Uterus (tissue), 2 donors: ENCODE results near the gene MYOM3.

Source experiments
- CTCF ChIP-seq, 4 experiments: fragments of 200-600 bp in 2 of 4; fragments of 450-650 bp in 2 of 4; sonication (generic) in 2 of 4; IDR thresholded peaks; one replicate each; pipeline ENCODE4 v1.5.1; 2016 to 2019; ENCODE audit warnings: antibody characterized with exemption in 4 of 4, mild to moderate bottlenecking in 2 of 4, moderate library complexity in 1 of 4
- POLR2A ChIP-seq, 2 donors: fragments of 450-650 bp; IDR thresholded peaks; one replicate each; pipeline ENCODE4 v1.6.1; 2016; ENCODE audit warnings: antibody characterized with exemption in 2 of 2, mild to moderate bottlenecking in 1 of 2, moderate library complexity in 1 of 2

DNA sequence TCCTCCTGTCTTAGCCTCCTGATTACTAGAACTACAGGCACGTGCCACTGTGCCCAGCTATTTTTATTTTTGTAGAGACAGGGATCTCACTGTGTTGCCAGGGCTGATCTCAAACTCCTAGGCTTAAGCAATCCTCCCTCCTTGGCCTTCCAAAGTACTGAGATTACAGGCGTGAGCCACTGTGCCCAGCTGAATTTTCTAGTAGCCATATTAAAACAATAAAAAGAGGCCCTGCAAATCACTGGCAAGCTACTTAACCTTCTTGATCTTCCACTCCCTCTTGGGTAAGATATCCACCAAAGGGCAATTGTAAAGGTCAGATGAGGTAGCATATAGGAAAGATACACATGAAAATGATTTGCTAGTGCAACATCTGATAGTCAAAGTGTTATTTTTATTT, 66.2 kb downstream of the MYOM3 start:
- TF ChIP-seq POLR2A (IDR thresholded peaks at IDR 0.05) (no peak), CTCF (IDR thresholded peaks at IDR 0.05) (no peak)
